ENCODE data around the gene STEAP1B.
A peak's percentile ranks its signal among the peaks of the same experiment; 100 is the strongest.
"Not testable (repeated sequence)": the region's sequence is repeated elsewhere in the genome, so short reads cannot be mapped to it uniquely, and the experiment has no call there.

The STEAP1B gene

GRCh38 chr7:22499888-22500689 lies at the start of gene STEAP1B:
Gene STEAP1B, minus strand, starts transcription at chr7:22500188. Its CDS starts 5,333 bp downstream, at chr7:22494855.
- peak; percentile 71 to 81 (median 76) for DNase-seq

DNA sequence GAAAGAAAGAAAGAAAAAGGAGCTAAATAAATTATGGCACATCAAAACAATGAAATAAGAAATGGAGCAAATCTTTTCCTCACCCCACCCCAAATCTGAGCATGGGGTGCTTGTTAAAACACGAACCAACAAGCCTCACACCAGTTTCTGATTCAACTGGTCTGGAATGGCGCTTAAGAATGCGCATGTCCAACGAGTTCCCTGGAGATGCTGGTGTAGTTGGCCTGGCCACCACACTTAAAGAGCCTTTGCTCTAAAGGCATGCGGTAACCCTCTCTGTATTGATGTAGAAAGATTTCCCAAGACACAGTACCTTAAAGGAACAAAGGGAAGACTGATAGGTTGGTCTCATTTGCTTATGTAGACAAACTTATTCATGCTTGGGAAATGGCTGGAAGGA lies 49.1 kb upstream of the STEAP1B start:
- DNase-seq = no peak

GRCh38 chr7:22548313-22548712 lies 48.3 kb upstream of the STEAP1B start:
- no peak for DNase-seq

DNA sequence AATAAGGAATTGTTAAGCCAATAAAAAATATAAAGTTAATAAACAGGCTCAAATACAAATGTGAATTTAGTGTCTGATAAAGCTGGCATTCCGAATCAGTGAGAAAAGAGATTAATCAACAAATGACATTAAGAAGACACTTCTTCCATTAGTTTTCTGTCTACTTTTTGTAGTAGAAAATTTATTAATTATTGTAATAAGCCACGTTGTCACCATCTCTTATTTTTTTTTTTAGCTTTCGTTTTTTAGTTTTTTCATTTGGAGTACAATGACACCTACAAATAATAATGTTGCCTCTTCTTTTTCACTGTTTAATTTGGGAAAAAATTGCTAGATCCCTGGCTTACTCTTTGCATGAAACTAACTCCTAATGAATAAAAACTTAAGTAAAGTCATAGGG lies 46.8 kb upstream of the STEAP1B start:
- DNase-seq = no peak

DNA sequence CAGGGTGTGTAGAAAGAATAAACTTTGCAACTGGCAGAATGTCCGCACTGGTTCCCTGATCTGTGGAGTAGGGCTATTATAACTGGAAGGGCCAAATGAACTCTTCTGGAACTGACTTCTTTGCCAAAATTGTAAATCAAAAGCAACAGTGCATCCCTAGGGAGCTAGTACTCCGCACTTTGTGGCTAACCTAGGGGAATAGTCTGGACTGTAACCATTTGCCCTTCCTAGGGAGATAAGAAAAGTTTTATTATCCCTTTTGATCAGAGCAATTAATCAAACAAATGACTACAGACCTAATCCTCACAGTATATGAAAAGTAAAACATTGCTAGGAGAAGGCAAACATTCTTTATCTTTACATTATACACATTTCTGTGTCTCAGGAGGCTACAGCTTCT lies 45.5 kb upstream of the STEAP1B start:
- DNase-seq = no peak

DNA sequence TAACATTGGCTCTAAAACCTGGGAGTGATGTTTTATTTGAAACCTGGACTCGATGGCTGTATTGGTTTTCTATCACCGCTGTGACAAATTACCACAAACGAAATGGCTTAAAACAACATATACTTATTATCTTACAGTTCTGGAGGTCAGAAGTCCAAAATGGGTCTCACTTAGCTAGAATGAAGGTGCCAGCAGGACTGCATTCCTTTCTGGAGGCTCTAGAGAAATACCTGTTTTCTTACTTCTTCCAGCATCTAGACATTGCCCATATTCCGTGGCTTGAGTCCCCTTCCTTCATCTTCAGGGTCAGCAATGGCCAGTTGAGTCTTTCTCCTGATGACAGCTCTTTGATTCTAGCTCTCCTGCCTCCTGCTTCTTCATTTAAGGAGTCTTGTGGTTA lies 44.3 kb upstream of the STEAP1B start:
- DNase-seq = no peak

DNA sequence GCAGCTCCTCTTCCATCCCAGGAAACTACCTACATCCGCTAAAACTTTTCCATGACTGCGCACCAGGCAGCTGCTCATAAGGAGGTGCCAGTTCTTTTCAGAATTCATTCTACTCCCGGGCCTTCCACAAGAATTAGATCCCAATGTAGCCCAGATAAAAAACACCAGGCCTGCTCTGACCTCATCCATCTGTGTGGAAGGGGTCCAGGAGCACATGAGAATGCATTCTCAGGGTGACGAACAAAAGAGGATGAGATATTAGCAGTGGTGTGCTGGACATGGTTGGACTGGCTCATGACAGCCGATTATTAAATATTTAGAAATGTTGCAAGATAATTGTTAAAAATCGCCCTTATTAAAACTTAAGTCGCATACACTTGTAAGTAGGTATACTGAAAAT lies 43.2 kb upstream of the STEAP1B start:
- DNase-seq = no peak

DNA sequence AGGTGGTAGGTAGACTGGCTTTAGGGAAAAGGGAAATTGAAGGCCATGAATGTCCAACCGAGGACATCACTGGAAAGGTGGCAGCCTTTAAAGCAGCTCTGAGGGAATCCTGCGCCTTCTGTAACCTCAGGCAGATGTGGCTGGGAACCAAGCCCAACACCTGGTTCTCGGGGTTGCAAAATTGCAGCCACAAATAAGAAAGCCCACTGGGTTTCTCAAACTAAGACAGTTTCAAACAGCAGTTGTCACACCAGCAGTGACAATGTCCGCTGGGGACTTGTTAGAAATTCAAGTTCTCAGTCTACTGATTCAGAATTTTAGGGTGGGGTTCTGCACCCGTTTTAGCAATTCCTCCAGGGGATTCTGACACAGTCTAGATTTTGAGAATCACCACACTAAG lies 42.7 kb upstream of the STEAP1B start:
- no peak for DNase-seq

DNA sequence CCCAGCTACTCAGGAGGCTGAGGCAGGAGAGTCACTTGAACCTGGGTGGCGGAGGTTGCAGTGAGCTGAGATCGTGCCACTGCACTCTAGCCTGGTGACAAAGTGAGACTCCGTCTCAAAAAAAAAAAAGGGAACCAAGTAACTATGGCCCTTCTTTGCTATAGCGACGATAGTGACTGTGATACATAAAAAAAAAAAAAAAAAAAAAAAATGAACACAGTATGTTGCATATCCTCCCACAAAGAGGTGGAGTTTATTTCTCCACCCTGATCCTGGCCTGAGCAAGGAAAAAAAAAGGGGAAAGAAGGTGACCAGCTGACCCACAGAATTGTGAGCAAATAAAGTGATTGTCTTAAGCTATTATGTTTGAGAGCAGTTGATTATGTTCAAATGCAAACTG lies 42.3 kb upstream of the STEAP1B start:
- no peak for DNase-seq

- DNase-seq = no peak
Observed at GRCh38 chr7:22541789-22542188, 41.8 kb upstream of the STEAP1B start.

DNA sequence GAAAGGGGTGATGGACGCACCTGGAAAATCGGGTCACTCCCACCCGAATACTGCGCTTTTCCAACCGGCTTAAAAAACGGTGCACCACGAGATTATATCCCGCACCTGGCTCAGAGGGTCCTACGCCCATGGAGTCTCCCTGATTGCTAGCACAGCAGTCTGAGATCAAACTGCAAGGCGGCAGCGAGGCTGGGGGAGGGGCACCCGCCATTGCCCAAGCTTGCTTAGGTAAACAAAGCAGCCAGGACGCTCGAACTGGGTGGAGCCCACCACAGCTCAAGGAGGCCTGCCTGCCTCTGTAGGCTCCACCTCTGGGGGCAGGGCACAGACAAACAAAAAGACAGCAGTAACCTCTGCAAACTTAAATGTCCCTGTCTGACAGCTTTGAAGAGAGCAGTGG lies 28.5 kb upstream of the STEAP1B start:
- not testable (repeated sequence) for DNase-seq

GRCh38 chr7:22524353-22524947 lies 24.5 kb upstream of the STEAP1B start:
- not testable (repeated sequence) for DNase-seq

DNA sequence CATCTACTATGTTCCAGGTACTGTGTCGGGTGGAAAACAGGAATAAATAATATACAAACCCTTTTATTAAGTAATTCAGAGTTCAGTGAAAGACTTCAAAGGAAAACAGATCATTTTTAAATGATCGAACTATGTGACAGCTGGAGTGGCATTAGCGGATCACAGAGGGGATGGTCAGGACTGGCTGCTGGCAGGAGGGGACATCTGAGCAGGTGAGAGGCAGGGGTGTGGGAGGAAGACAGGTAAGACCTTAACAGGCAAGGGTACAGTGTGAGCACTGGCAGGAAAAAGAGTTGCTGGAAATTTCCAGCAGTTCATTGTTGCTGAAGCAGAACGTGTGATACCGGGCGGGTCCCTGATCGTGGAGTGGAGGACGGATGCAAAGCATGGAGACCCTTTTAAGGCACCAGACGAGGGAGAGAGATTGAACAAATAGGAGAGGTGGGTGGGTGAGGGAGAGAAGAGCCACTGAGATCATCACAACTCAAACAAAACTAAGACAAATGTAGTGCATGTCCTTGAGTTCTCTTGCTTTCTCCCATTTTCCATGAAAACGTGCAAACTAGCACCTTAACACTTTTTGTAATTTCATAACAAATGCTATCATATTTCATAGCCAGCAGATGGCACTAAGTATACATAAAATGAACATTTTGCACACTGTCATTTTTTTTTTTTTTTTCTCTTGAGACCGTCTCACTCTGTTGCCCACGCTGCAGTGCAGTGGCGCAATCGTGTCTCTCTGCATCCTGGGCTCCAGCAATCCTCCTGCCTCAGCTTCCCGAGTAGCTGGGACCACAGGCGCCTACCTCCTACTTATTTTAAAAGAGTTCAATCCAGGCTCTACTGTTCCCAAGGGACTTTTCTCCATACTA lies 23.7 kb upstream of the STEAP1B start:
- DNase-seq = not testable (repeated sequence)

DNA sequence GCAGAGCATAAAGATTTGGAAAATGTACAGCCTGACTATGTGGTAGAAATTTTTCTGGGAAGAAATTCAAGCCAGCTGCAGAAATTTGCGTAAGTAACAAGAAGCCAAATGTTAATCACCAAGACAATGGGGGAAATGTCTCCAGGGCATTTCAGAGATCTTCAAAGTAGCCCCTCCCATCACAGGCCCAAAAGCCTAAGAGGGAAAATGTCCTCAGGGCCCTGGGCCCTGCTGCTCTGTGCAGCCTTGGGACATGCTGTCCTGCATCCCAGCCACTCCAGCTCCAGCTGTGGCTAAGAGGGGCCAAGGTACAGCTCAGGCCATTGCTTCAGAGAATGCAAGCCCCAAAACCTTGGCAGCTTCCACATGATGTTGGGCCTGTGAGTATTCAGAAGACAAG lies 19.6 kb upstream of the STEAP1B start:
- DNase-seq = not testable (repeated sequence)

GRCh38 chr7:22516950-22517349 lies 17.0 kb upstream of the STEAP1B start:
- not testable (repeated sequence) for DNase-seq

DNA sequence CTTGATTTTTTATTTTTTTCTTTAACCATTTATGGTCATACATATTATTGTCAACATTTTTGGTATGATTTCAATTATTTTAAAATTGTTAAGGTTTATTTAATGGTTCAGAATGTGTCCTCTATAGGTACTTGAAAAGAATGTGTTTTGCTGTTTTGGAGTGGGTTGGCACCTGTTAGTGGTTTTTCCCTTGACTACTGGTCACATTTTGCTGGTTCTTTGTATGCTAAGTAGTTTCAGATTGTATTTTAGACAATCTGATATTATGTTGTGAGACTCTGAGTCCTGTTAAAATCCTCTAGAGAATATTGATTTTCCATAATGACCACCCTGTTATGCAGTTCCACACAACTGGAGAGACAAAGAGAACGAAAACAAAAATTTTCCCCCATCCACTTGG lies 15.0 kb upstream of the STEAP1B start:
- not testable (repeated sequence) for DNase-seq

DNA sequence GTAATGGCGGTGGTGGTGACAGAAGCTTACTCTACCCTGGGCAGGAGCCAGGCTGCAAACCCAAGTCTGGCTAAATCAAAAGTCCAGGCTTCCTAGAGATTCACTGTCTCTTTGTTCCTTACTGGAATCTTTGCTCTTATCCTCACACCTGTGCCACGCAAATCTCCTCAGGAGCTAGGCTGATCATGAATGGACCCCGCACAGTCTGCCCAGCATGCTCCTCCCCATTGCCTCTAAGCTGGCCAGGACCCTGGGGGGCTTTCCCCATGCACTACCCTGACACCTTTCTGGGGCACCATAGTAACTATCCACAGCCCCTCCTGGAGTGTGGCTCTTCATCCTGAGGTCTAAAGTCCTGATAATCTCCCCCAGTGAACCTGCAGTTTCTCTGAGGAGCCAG lies 7.3 kb upstream of the STEAP1B start:
- DNase-seq = not testable (repeated sequence)

- not testable (repeated sequence) for DNase-seq
Observed at GRCh38 chr7:22506316-22507020, 6.5 kb upstream of the STEAP1B start.

DNA sequence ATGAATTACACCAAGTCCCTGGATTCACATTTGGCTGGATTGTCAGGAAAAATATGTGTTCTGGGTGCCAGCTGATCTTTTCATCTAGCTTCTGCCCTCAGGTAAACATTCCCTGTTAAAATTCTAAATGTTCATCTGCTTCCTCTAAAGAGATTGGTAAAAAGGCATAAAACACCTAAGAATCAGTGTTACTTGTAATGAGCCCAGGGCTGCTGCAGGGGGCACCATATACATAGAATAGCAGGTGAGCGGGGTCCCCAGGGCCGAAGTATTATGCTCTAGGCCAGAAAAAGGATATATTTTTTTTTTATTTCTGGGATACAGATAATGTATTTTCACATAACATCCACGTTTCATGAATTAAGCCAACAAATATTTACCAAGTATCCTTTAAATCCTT lies 4.5 kb upstream of the STEAP1B start:
- not testable (repeated sequence) for DNase-seq

DNA sequence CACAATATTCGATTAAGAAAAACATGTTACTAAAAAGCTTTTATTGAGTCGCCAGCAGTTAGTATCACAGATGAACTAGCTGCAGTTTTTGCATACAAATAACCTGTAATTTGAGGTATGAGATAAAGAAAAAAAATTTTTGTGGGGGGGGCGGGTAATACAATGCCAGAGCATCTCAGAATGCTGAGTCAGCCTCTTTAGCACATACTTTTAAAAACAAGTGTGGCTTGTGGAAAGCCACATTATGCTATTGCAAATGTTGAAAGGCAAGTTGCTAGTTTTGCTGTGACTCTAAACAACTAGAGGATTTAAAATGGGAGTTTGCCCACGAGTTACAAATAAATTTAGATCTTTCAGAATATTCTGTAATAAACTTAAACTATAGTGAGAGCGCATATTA lies 2.1 kb upstream of the STEAP1B start:
- not testable (repeated sequence) for DNase-seq

DNA sequence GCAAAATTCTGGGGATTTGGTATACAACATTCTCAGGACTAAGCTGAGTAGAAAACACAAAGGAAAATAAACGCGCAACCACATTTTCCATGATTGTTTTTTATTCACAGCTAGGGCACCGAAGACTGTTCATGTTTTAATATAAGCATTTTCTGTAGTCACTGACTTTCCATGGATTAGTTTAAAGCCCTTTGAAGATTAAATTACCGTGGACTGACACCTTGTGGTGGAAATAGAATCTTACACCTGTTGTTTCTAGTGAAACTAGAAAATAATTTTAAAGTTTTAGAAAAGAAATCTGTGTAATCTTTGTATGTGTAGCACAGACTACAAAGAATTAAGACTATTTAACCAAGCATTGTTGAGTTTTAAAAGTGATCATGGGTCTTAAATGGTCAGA lies 1.3 kb upstream of the STEAP1B start:
- DNase-seq = not testable (repeated sequence)

GRCh38 chr7:22499044-22499443 lies 944 bp downstream of the STEAP1B start:
- DNase-seq = no peak

- DNase-seq = not testable (repeated sequence)
Observed at GRCh38 chr7:22496912-22497311, 3.1 kb downstream of the STEAP1B start.

Measured in activated naive CD4-positive, alpha-beta T cell (primary cell).